GM12865 (cell line): Measurements from ENCODE around the gene GNAS-AS1.

ENCODE experiments used
- DNase-seq: peaks from one replicate; pipeline ENCODE4 v3.0.0; 2010; ENCODE audit warnings: low read depth
- H3K4me3 ChIP-seq: 2 replicates; pipeline ENCODE4 v1.5.1; 2011; ENCODE audit warnings: mild to moderate bottlenecking, low read depth, low read length, control low read depth
- TF ChIP-seq, protein P1 (sequence below): IDR thresholded peaks from 2 replicates; pipeline ENCODE4 v1.5.1; 2011; ENCODE audit warnings: low read length, control low read depth, low read depth, inconsistent platforms; ENCODE audit not compliant: insufficient read depth; ENCODE audit errors: missing control alignments

Gene GNAS-AS1

DNA sequence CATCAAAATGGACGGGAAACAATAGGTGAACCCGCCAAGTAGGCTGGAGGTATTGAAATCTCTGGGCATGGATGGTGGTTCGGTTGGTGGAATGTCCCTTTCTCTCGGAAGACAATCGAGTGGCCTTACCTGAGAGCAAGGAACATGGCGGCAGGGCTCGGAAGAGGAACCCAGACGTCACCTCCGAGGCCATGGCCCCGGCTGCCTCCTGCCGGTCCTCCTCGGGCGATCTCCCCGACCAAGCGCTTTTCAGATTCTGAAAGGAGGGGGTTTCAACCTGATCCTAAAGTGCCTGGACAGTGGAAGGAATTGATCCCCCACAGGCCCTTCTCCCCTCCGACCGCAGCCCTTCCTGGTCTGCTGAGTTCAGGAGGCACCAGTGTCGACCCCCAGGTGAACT, 47.2 kb downstream of the GNAS-AS1 start:
- TF ChIP-seq, protein P1, sequence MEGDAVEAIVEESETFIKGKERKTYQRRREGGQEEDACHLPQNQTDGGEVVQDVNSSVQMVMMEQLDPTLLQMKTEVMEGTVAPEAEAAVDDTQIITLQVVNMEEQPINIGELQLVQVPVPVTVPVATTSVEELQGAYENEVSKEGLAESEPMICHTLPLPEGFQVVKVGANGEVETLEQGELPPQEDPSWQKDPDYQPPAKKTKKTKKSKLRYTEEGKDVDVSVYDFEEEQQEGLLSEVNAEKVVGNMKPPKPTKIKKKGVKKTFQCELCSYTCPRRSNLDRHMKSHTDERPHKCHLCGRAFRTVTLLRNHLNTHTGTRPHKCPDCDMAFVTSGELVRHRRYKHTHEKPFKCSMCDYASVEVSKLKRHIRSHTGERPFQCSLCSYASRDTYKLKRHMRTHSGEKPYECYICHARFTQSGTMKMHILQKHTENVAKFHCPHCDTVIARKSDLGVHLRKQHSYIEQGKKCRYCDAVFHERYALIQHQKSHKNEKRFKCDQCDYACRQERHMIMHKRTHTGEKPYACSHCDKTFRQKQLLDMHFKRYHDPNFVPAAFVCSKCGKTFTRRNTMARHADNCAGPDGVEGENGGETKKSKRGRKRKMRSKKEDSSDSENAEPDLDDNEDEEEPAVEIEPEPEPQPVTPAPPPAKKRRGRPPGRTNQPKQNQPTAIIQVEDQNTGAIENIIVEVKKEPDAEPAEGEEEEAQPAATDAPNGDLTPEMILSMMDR, result no peak
- no peak overlapping the region for H3K4me3 ChIP-seq
- DNase-seq, result no peak

DNA sequence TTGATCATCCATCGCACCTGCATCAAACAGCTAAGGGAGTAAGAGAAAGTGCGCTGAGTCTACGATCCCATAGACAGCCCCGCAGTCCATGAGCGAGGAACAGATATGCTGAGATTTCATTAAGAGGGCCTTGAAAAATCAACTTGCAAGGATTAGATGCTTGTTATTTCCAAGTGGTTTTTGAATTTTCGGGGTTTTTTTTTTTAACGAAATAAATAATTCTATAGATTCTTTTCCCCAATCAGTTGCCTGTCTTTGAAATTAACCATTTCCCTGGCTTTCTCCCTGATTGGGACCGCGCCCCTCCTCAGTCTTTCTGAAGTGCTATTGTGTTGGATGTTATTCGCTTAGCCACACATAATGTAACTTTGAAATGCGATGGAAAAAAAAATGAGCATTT, 48.6 kb downstream of the GNAS-AS1 start:
- DNase-seq, result no peak
- H3K4me3 ChIP-seq, result no peak overlapping the region
- TF ChIP-seq, protein P1, result no peak

DNA sequence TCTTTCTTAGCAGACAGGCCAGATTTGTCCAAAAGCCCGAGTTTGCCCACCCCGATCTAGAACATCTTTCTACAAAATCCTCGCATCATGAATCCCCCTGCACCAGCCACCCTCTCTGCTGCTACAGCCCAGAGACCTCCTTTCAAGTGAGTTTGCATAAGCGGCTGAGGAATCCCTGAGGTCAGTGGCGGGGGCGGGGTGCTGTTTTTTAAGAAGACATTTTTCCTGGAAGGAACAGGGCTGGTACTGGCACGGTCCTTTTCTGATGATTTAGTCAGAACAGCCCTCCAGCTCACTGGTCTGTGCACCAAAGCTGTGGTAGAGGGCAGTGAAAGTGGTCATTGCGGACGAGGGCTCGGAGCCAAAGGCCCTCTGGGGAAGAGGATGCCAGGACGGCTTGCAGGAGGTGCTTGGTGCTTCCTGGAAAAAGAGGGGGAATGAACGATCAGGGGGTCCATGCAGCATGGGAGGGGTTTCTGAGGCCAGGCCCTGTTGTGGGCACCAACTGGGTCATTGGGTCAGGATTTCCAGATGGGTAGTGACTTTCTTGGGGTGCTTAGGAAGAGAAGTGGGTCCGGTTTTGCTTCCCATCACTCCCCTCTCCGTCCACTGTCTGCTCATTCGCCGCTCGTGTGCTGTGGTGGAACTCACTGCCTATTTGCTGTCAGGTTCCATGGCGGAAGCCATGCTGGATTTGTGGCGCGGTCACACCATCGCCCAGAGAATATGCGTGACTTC, 50.4 kb downstream of the GNAS-AS1 start:
- DNase-seq, result no peak
- TF ChIP-seq, protein P1, result no peak
- H3K4me3 ChIP-seq, result no peak overlapping the region

DNA sequence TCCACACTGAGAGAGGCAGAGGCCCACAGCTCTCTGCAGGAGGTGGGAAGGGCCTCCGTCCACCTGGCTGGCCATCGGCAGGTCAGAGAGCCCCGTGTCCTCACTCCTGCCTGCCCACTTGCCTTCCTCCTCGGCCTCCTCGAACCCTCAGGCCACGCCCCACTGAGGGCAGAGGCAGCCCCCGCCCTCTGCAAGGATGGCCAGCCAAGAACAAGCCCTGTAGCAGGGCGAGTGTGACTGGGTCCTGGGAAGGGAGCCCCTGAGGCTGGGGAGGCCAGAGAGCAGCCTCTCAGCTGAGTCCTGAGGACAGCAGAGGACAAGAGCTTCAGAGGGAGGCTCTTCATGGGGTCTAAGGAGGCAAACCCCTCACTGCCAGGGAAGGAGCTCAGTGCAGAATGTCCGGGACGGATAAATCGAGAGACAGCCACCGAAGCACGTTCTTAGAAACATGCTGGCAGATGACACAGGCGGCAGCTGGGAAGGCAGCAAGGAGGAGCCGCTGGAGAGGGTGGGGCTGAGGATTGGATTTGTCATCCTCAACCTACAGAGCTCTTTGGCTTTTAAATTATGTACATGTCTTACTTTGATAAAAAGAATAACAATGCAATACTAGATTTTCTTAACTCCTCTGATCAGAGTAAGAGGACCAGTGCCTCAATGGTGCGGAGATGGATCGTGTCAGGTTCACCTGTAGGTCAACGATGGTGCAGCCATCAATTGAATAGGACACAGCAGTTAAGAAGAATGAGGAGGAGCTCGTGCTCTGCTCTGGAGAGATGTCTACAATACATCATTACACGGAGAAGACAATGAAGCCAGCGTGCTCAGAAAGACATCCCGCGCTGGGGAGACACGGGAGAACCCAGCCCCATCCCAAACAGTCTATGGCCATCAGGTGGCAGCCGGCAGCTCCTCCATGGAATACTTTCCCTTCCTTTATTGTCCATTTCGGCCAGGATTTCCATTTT, 53.0 kb downstream of the GNAS-AS1 start:
- TF ChIP-seq, protein P1, result no peak
- no peak overlapping the region for H3K4me3 ChIP-seq
- DNase-seq, result no peak

DNA sequence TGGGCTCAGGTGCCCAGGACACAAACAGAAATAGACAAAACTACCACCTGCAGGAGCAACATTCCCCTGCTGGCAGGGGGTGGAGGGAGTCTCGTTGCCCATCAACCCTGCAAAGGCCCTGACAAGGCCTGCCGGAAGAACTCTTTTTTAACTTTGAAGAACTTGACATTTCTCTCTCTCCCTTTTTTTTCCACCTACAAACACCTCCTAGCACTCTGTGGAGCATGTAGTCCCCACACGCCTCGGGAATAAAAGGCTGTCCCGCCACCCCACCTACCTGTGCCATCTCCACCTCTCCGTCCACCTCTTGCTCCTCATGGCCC, 54.8 kb downstream of the GNAS-AS1 start:
- H3K4me3 ChIP-seq, result no peak overlapping the region
- TF ChIP-seq, protein P1, result no peak
- DNase-seq, result no peak

DNA sequence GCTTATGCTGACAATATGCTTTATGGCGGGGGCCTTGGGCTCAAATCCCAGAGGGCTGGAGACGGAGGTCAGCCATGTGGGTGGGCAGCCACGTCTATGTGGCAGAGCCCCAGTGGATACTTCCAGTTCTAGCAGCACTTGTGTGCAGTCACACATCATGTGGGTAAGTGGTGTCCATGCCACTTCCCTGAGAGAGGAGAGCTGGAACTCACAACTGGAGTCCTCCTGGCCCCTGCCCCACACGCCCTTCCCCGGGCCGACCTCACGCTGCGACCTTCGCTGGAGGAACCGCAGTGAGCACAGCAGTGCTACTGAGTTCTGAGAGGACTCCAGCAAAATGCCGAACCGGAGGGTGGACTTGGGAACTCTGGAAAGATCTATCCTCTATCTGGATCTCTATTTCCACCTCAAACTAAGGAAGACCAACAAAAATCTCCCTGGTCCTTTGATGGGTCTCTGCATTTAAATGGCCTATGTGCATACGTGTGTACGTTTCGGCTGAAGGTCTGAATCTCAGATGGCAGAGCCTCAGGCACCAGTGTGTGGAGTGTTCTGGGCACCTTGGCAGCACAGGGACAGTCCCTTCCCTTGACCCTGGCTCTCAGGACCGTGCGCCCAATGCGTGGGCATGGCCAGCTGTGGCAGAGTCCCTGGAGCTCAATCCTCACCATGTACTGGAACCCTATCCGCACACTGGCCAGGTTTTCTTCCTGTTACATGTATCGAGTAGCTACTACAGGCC, 55.4 kb downstream of the GNAS-AS1 start:
- no peak for DNase-seq
- H3K4me3 ChIP-seq, result no peak overlapping the region
- TF ChIP-seq, protein P1, result no peak
